Measurements from ENCODE around the gene ASCC1. TPM values are rescaled to one million over a fixed set of nuclear protein-coding genes. Genes with fewer than 3 reads are reported as not detected.

Gene ASCC1
- total and polyA plus RNA-seq, 2 experiments from 2014 or later = 13.7 to 37.2 TPM

GRCh38 chr10:72066318-72067284 is 149.5 kb downstream of the ASCC1 start:
- no peak for TF ChIP-seq CREB1 (CRISPR knock-in tag; IDR thresholded peaks at IDR 0.05; ENCODE audit: low read depth)
- no peak for TF ChIP-seq ZNF462 (CRISPR knock-in tag; IDR thresholded peaks at IDR 0.05)
- TF ChIP-seq CTCF (conservative IDR thresholded peaks at IDR 0.05; ENCODE audit: low read depth in 2 of 2) = no peak
- TF ChIP-seq STAT1 (IDR thresholded peaks at IDR 0.05; ENCODE audit: unreplicated experiment) = no peak
- TF ChIP-seq ETS1 (IDR thresholded peaks at IDR 0.05) = no peak
- no peak for TF ChIP-seq JUNB (IDR thresholded peaks at IDR 0.05; ENCODE audit: unreplicated experiment)
- TF ChIP-seq ZNF114 (CRISPR knock-in tag; IDR thresholded peaks at IDR 0.05) = no peak
- TF ChIP-seq EZH2phosphoT487 (IDR thresholded peaks at IDR 0.05; ENCODE audit: unreplicated experiment) = no peak
- no peak for TF ChIP-seq REST (IDR thresholded peaks at IDR 0.05; ENCODE audit: unreplicated experiment)
- TF ChIP-seq POLR2AphosphoS5 (IDR thresholded peaks at IDR 0.05; ENCODE audit: low read depth) = no peak
- no peak for TF ChIP-seq NANOG (IDR thresholded peaks at IDR 0.05; ENCODE audit: borderline replicate concordance)
- TF ChIP-seq EZH2 (IDR thresholded peaks at IDR 0.05; ENCODE audit: low read depth, unreplicated experiment) = no peak
- no peak for TF ChIP-seq ZNF331 (CRISPR knock-in tag; IDR thresholded peaks at IDR 0.05; ENCODE audit: low read depth)
- Histone ChIP-seq H3K4me3 (no peak overlapping the region), H3K79me2 (replicated peaks; ENCODE audit: insufficient read depth) (no peaks in the 10 kb centered on the region), H3K4me1 (ENCODE audit: insufficient read depth) (no peaks in the 10 kb centered on the region), H3K9me2 (ENCODE audit: insufficient read depth) (no peaks in the 10 kb centered on the region), H4K20me1 (replicated peaks; ENCODE audit: insufficient read depth) (no peaks in the 10 kb centered on the region), H2AFZ (no peak overlapping the region), H3K36me3 (ENCODE audit: insufficient read depth) (no peaks in the 10 kb centered on the region; the same call in 1 of the 2 replicates), H3K27me3 (ENCODE audit: insufficient read depth) (no peaks in the 10 kb centered on the region), H3F3A (replicated peaks; ENCODE audit: low read depth) (no peaks in the 10 kb centered on the region), H3K27ac (ENCODE audit: low read depth) (no peak overlapping the region), H3K4me2 (no peak overlapping the region)
- peaks cover 4% of the 10 kb centered on the region; the same call in 2 of the 3 replicates for H3K4me1 Mint-ChIP-seq
- DNase-seq (ENCODE audit: low spot score) (no peak), ATAC-seq (no peak)
- H3K27me3 Mint-ChIP-seq (ENCODE audit: insufficient read depth, low read depth, poor library complexity) = peaks cover 15% of the 10 kb centered on the region
- H3K4me3 Mint-ChIP-seq = no peak overlapping the region
- H3K9me3 Mint-ChIP-seq = no peaks in the 10 kb centered on the region
- H3K27ac Mint-ChIP-seq = no peak overlapping the region
- no peaks in the 10 kb centered on the region for H3K36me3 Mint-ChIP-seq (ENCODE audit: low read depth)

Measured in GM23338 (cell line).